ENCODE measurements around the gene PLEKHG4B. TPM values are rescaled to one million over a fixed set of nuclear protein-coding genes. Genes with fewer than 3 reads are reported as not detected.

The PLEKHG4B gene
- total and polyA plus RNA-seq, 4 donors = under 0.01 to 0.05 (median 0.01) TPM; not detected in 1

DNA sequence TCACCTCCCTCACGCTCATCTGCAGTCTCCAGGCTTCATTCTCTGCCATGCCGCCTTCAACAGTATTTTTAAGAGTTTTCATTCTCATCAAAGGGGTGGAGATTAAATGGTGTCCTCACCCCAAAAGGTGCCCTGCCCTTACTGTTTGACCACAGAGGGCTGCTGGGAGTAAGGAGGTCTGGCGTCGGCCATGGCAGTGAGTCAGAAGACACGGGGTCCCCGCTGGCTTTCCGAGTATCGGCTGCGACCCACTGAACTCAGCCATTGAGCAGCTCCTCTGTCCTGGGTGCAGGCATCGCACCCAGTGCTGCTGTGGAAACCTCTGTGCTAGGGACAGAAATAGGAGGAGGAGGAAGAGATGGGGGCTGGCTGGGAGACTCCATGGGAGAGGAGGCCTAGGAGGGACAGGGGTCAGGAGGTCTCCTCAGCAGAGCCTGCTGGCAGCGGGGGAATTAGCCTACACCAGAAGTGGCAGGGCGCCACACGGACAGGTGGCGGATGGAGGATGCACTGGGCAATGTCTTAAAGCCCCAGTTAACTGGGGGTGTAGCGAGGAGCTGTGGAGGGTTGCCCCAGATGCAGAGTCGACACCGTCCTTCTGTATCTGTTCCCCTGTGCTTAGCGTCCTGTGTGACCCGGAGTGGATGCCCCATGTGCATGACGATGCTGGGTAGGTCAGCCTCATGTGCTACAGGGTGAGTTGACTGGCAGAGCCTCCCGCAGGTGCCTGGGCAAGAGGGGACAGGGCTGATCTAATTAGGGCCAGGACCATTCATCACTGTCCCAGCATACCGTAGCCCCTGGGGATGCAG lies 15.4 kb upstream of the PLEKHG4B start:
- no peaks in the 10 kb centered on the region for H3K4me1 ChIP-seq (ENCODE audit: control insufficient read depth in 4 of 4, insufficient read depth in 4 of 4, low read length in 3 of 4)
- 84% methylated on average over 22 of the region's 22 CpGs for WGBS
- H3K4me3 ChIP-seq (ENCODE audit: low read depth in 1 of 3, low read length in 3 of 3) = no peak overlapping the region
- TF ChIP-seq HNF4A (conservative IDR thresholded peaks at IDR 0.05) (no peak), RXRA (IDR thresholded peaks at IDR 0.05) (no peak), MAX (IDR thresholded peaks at IDR 0.05) (no peak)
- peaks cover 0 to 6% (median 0%) of the 10 kb centered on the region in 4 donors for H3K27me3 ChIP-seq (ENCODE audit: control insufficient read depth in 4 of 4, insufficient read depth in 4 of 4, low read length in 3 of 4)
- no peak overlapping the region for H3K9ac ChIP-seq (ENCODE audit: low read depth in 1 of 2, low read length in 2 of 2)
- H3K9me3 ChIP-seq (ENCODE audit: control insufficient read depth in 4 of 4, low read length in 3 of 4) = no peaks in the 10 kb centered on the region
- H3K36me3 ChIP-seq (ENCODE audit: control insufficient read depth in 4 of 4, insufficient read depth in 3 of 4, low read depth in 1 of 4, low read length in 3 of 4) = no peaks in the 10 kb centered on the region
- H3K27ac ChIP-seq (ENCODE audit: low read depth in 1 of 2, low read length in 2 of 2) = no peak overlapping the region
- DNase-seq (ENCODE audit: low spot score) = no peak

- Histone ChIP-seq H3K4me1 (ENCODE audit: control insufficient read depth in 4 of 4, insufficient read depth in 4 of 4, low read length in 3 of 4) (no peaks in the 10 kb centered on the region), H3K36me3 (ENCODE audit: control insufficient read depth in 4 of 4, insufficient read depth in 3 of 4, low read depth in 1 of 4, low read length in 3 of 4) (no peaks in the 10 kb centered on the region), H3K9ac (ENCODE audit: low read depth in 1 of 2, low read length in 2 of 2) (no peak overlapping the region), H3K9me3 (ENCODE audit: control insufficient read depth in 4 of 4, low read length in 3 of 4) (no peaks in the 10 kb centered on the region), H3K27ac (ENCODE audit: low read depth in 1 of 2, low read length in 2 of 2) (no peak overlapping the region), H3K4me3 (ENCODE audit: low read depth in 1 of 3, low read length in 3 of 3) (no peak overlapping the region), H3K27me3 (ENCODE audit: control insufficient read depth in 4 of 4, insufficient read depth in 4 of 4, low read length in 3 of 4) (peaks cover 0 to 6% (median 0%) of the 10 kb centered on the region in 4 donors)
- 81% methylated on average over 4 of the region's 4 CpGs for WGBS
- no peak for DNase-seq (ENCODE audit: low spot score)
- no peak for TF ChIP-seq RAD21 (IDR thresholded peaks at IDR 0.05)
- no peak for TF ChIP-seq CTCF (IDR thresholded peaks at IDR 0.05; ENCODE audit: low read depth, low read length, missing input control)
- no peak for TF ChIP-seq GABPA (IDR thresholded peaks at IDR 0.05 in 1 of 2, conservative IDR thresholded peaks at IDR 0.05 in 1 of 2)
- TF ChIP-seq MAX (IDR thresholded peaks at IDR 0.05) = no peak
- TF ChIP-seq YY1 (IDR thresholded peaks at IDR 0.05) = no peak
- TF ChIP-seq FOXA2 (IDR thresholded peaks at IDR 0.05) = no peak
- TF ChIP-seq TAF1 (conservative IDR thresholded peaks at IDR 0.05) = no peak
- TF ChIP-seq JUND (IDR thresholded peaks at IDR 0.05) = no peak
- TF ChIP-seq FOXA1 (IDR thresholded peaks at IDR 0.05) = no peak
- TF ChIP-seq HNF4G (IDR thresholded peaks at IDR 0.05) = no peak
- TF ChIP-seq EGR1 (IDR thresholded peaks at IDR 0.05; ENCODE audit: low read depth in 2 of 2) = no peak
- no peak for TF ChIP-seq ATF3 (IDR thresholded peaks at IDR 0.05)
- no peak for TF ChIP-seq RXRA (IDR thresholded peaks at IDR 0.05)
- no peak for TF ChIP-seq SP1 (IDR thresholded peaks at IDR 0.05)
- TF ChIP-seq ZBTB33 (IDR thresholded peaks at IDR 0.05) = no peak
- TF ChIP-seq HNF4A (conservative IDR thresholded peaks at IDR 0.05) = no peak
These were observed 14.8 kb upstream of the PLEKHG4B start for GRCh38 chr5:77170-77501.
